Ascending aorta (tissue), 2 donors: Measurements from ENCODE around the gene NPIPB8. TPM values are rescaled to one million over a fixed set of nuclear protein-coding genes. Genes with fewer than 3 reads are reported as not detected.
"Not testable (repeated sequence)": the region's sequence is repeated elsewhere in the genome, so short reads cannot be mapped to it uniquely, and the experiment has no call there.

Experiments
- DNase-seq, 2 donors: peaks; one replicate each; pipeline ENCODE4 v3.0.0-alpha.2; 2019; ENCODE audit warnings: low spot score in 2 of 2
- H3K27ac ChIP-seq, 2 donors: fragments of 200-600 bp; sonication (generic); one replicate each; pipeline ENCODE4 v1.5.1; 2016 to 2017; ENCODE audit warnings: mild to moderate bottlenecking in 1 of 2
- H3K27me3 ChIP-seq: fragments of 200-600 bp; sonication (generic); one replicate; pipeline ENCODE4 v1.5.1; 2017
- H3K36me3 ChIP-seq, 2 donors: fragments of 200-600 bp; sonication (generic); one replicate each; pipeline ENCODE4 v1.5.1; 2016
- H3K4me1 ChIP-seq, 2 donors: fragments of 200-600 bp; sonication (generic); one replicate each; pipeline ENCODE4 v1.5.1; 2016 to 2017; ENCODE audit warnings: mild to moderate bottlenecking in 1 of 2
- H3K4me3 ChIP-seq, 2 donors: fragments of 200-600 bp; sonication (generic); one replicate each; pipeline ENCODE4 v1.5.1; 2016 to 2017; ENCODE audit warnings: mild to moderate bottlenecking in 1 of 2
- H3K9me3 ChIP-seq, 2 donors: fragments of 200-600 bp; sonication (generic); one replicate each; pipeline ENCODE4 v1.5.1; 2016
- intact Hi-C: fragments of 100-400 bp; cut with DNase I; formaldehyde crosslinking; loops from one replicate; pipeline ENCODE4 v1.15.1; 2023
- total RNA-seq: library from RNA; depleted of rRNA; stranded (reverse); fragments of >200 nt; gene quantifications from one replicate; pipeline ENCODE4 v1.1.0, GENCODE V29; 2016
- TF ChIP-seq, protein P1 (sequence below), 3 experiments: fragments of 200-600 bp in 2 of 3; fragments of 450-650 bp in 1 of 3; sonication (generic) in 2 of 3; IDR thresholded peaks; one replicate each; pipeline ENCODE4 v1.5.1; 2016 to 2019; ENCODE audit warnings: antibody characterized with exemption in 3 of 3, mild to moderate bottlenecking in 1 of 3, moderate library complexity in 1 of 3

The NPIPB8 gene
- total RNA-seq, 1 donor from 2014 or later = not detected

GRCh38 chr16:28602529-28602928, 35.3 kb upstream of the NPIPB8 start:
- H3K9me3 ChIP-seq = no peaks in the 10 kb centered on the region
- H3K36me3 ChIP-seq = no peaks in the 10 kb centered on the region
- no peak overlapping the region for H3K4me3 ChIP-seq
- H3K27ac ChIP-seq = no peak overlapping the region
- no peak for DNase-seq
- TF ChIP-seq, protein P1, sequence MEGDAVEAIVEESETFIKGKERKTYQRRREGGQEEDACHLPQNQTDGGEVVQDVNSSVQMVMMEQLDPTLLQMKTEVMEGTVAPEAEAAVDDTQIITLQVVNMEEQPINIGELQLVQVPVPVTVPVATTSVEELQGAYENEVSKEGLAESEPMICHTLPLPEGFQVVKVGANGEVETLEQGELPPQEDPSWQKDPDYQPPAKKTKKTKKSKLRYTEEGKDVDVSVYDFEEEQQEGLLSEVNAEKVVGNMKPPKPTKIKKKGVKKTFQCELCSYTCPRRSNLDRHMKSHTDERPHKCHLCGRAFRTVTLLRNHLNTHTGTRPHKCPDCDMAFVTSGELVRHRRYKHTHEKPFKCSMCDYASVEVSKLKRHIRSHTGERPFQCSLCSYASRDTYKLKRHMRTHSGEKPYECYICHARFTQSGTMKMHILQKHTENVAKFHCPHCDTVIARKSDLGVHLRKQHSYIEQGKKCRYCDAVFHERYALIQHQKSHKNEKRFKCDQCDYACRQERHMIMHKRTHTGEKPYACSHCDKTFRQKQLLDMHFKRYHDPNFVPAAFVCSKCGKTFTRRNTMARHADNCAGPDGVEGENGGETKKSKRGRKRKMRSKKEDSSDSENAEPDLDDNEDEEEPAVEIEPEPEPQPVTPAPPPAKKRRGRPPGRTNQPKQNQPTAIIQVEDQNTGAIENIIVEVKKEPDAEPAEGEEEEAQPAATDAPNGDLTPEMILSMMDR (IDR thresholded peaks at IDR 0.05) = no peak
- no peaks in the 10 kb centered on the region for H3K27me3 ChIP-seq
- no peaks in the 10 kb centered on the region for H3K4me1 ChIP-seq
- intact Hi-C loops = no loop called here

- TF ChIP-seq, protein P1 (IDR thresholded peaks at IDR 0.05) = no peak
- Histone ChIP-seq H3K9me3 (no peaks in the 10 kb centered on the region), H3K4me1 (no peaks in the 10 kb centered on the region), H3K27ac (no peak overlapping the region), H3K4me3 (no peak overlapping the region), H3K36me3 (no peaks in the 10 kb centered on the region), H3K27me3 (no peaks in the 10 kb centered on the region)
- intact Hi-C loops = no loop called here
- DNase-seq = peak in 1 of 2 donors; percentile 64
These were observed 34.3 kb upstream of the NPIPB8 start for GRCh38 chr16:28603381-28604185.

GRCh38 chr16:28604186-28604565, 33.7 kb upstream of the NPIPB8 start:
- TF ChIP-seq, protein P1 (IDR thresholded peaks at IDR 0.05) = no peak
- H3K36me3 ChIP-seq = no peaks in the 10 kb centered on the region
- no peaks in the 10 kb centered on the region for H3K9me3 ChIP-seq
- no peak for DNase-seq
- no peaks in the 10 kb centered on the region for H3K4me1 ChIP-seq
- no peak overlapping the region for H3K4me3 ChIP-seq
- intact Hi-C loops = no loop called here
- H3K27me3 ChIP-seq = no peaks in the 10 kb centered on the region
- no peak overlapping the region for H3K27ac ChIP-seq

DNA sequence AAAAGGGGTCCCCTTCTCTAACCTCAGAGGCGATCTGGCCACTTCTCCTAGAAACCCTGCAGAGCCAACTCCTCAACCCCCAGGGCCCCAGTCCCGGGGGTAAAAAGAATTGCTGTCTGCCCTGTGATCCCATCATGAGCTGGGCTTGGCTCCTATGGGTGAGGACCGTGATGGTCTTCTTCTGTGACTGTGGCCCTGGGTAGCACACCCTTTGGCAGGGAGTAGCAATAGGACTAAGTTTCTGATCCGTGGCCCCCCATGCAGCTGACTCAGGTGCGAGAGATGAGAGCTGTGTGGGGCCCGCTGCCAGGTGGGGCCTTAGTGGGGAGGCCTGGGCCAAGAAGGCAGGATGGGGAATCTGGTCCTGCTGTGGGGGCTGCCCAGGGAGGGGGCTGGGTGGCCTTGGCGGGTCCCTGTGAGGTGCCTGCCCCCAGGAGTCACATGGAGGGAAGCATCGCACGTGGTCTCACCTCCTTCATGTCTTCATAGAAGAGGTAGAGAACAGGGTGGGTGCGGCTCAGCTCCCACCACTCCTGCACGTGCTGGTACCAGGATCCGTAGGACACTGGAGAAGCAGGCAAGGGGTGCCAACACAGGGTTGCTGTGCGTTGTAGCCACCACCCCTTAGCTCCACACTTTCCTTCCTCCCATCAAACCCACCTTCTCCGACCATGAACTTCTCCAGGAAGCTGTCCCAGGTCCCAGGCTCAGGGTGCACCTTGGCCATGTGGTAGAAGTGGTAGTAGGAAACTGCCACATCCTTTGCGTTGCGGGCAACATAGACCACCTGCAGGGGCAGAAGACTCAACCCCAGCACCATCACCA, 31.4 kb upstream of the NPIPB8 start:
- H3K27me3 ChIP-seq = no peaks in the 10 kb centered on the region
- intact Hi-C loops = no loop called here
- no peak overlapping the region for H3K27ac ChIP-seq
- H3K4me3 ChIP-seq = no peak overlapping the region
- TF ChIP-seq, protein P1 (IDR thresholded peaks at IDR 0.05) = no peak
- peak in 1 of 2 donors; percentile 63 for DNase-seq
- H3K4me1 ChIP-seq = no peaks in the 10 kb centered on the region
- H3K36me3 ChIP-seq = no peaks in the 10 kb centered on the region
- H3K9me3 ChIP-seq = no peaks in the 10 kb centered on the region

- intact Hi-C loops = no loop called here
- H3K9me3 ChIP-seq = no peaks in the 10 kb centered on the region
- H3K27me3 ChIP-seq = no peaks in the 10 kb centered on the region
- no peak overlapping the region for H3K27ac ChIP-seq
- no peaks in the 10 kb centered on the region for H3K36me3 ChIP-seq
- H3K4me1 ChIP-seq = no peaks in the 10 kb centered on the region
- DNase-seq = peak in 1 of 2 donors; percentile 63
- TF ChIP-seq, protein P1 (IDR thresholded peaks at IDR 0.05) = no peak
- no peak overlapping the region for H3K4me3 ChIP-seq
These were observed 30.7 kb upstream of the NPIPB8 start for GRCh38 chr16:28607116-28607623.

DNA sequence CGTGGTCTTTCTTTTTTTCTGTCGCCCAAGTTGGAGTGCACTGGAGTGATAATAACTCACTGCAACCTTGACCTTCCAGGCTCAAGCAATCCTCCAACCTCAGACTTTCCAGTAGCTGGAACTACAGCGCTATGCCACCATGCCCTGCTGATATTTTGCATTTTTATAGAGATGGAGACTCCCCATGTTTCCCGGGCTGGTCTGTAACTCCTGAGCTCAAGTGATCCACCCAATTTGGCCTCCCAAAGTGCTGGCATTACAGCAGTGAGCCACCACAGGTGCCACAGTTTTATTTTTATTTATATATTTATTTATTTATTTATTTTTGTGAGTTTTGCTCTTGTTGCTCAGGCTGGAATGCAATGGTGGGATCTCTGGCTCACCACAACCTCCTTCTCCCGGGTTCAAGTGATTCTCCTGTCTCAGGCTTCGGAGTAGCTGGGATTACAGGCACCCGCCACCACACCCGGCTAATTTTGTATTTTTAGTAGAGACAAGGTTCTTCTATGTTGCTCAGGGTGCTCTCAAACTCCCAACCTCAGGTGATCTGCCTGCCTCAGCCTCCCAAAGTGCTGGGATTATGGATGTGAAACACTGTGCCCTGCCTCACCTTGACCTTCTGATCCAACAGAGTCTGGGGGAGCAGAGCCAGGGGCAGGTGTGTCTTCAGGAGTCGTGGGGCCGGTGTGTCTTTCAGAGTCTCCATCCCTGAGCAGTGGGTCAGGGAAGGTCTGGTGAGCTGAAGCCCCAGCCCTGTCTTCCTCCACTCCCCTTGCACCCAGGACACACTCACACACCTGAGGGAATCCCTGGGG, 30.0 kb upstream of the NPIPB8 start:
- intact Hi-C loops, H3K36me3 ChIP-seq, H3K27ac ChIP-seq, H3K4me1 ChIP-seq, H3K9me3 ChIP-seq, H3K4me3 ChIP-seq, H3K27me3 ChIP-seq: not testable (repeated sequence)
- DNase-seq = peak in 1 of 2 donors; percentile 64

GRCh38 chr16:28608496-28608808, 29.4 kb upstream of the NPIPB8 start:
- DNase-seq, intact Hi-C loops, H3K36me3 ChIP-seq, H3K4me1 ChIP-seq, H3K4me3 ChIP-seq, H3K27ac ChIP-seq, H3K9me3 ChIP-seq, H3K27me3 ChIP-seq: not testable (repeated sequence)
